Activated T-cell treated with anti-CD3 and anti-CD28 coated beads, Interleukin-2, amount 50 U/mL, for 24 hours (primary cell): ENCODE results near the gene ERVK3-1.
A peak's percentile ranks its signal among the peaks of the same experiment; 100 is the strongest.

Experiments
- DNase-seq: peaks from one replicate; pipeline ENCODE4 v3.0.0-alpha.2; 2020
- H3K27ac Mint-ChIP-seq: 2 replicates; pipeline ENCODE4 v1.8.0; 2020; ENCODE audit warnings: mild to moderate bottlenecking, mixed read lengths
- H3K27me3 Mint-ChIP-seq: 2 replicates; pipeline ENCODE4 v1.8.0; 2020; ENCODE audit warnings: mixed read lengths
- H3K36me3 Mint-ChIP-seq: 2 replicates; pipeline ENCODE4 v1.8.0; 2020; ENCODE audit warnings: low read depth, mixed read lengths
- H3K4me1 Mint-ChIP-seq: 2 replicates; pipeline ENCODE4 v1.8.0; 2020; ENCODE audit warnings: low read depth, mixed read lengths
- H3K4me3 Mint-ChIP-seq: 2 replicates; pipeline ENCODE4 v1.8.0; 2020; ENCODE audit warnings: mild to moderate bottlenecking, moderate library complexity, mixed read lengths
- H3K9me3 Mint-ChIP-seq: 2 replicates; pipeline ENCODE4 v1.8.0; 2020; ENCODE audit warnings: mixed read lengths

Gene ERVK3-1

GRCh38 chr19:58355908-58356765 is 51.0 kb downstream of the ERVK3-1 start:
- Mint-ChIP-seq H3K4me1 (peaks cover 25% of the 10 kb centered on the region), H3K27ac (no peak overlapping the region), H3K4me3 (peak overlapping the region; percentile 44), H3K36me3 (peaks cover 8% of the 10 kb centered on the region), H3K9me3 (no peaks in the 10 kb centered on the region), H3K27me3 (peaks cover 4% of the 10 kb centered on the region)
- peak; percentile 71 for DNase-seq

GRCh38 chr19:58356766-58357480 is 51.7 kb downstream of the ERVK3-1 start:
- Mint-ChIP-seq H3K9me3 (no peaks in the 10 kb centered on the region), H3K27ac (no peak overlapping the region), H3K4me1 (peaks cover 32% of the 10 kb centered on the region), H3K36me3 (peaks cover 5% of the 10 kb centered on the region), H3K4me3 (peak overlapping the region; percentile 44), H3K27me3 (peaks cover 4% of the 10 kb centered on the region)
- peak; percentile 44 for DNase-seq

GRCh38 chr19:58357481-58358145 is 52.4 kb downstream of the ERVK3-1 start:
- Mint-ChIP-seq H3K36me3 (peaks cover 5% of the 10 kb centered on the region), H3K4me1 (peaks cover 35% of the 10 kb centered on the region), H3K27me3 (peaks cover 4% of the 10 kb centered on the region), H3K4me3 (no peak overlapping the region), H3K27ac (no peak overlapping the region), H3K9me3 (no peaks in the 10 kb centered on the region)
- no peak for DNase-seq

GRCh38 chr19:58361900-58362271 is 56.7 kb downstream of the ERVK3-1 start:
- no peak for DNase-seq
- H3K4me3 Mint-ChIP-seq, result peak overlapping the region; percentile 94
- peaks cover 5% of the 10 kb centered on the region for H3K36me3 Mint-ChIP-seq

GRCh38 chr19:58362272-58362994 is 57.3 kb downstream of the ERVK3-1 start, which contains the start of gene ZNF497:
TSS of gene ZNF497 (minus strand) at chr19:58362751. CDS start at chr19:58357635, 5,116 bp downstream.
- peak within 1 kb of the TSS; percentile 94 for H3K4me3 Mint-ChIP-seq
- no peaks in the 10 kb centered on the region for H3K9me3 Mint-ChIP-seq
- H3K36me3 Mint-ChIP-seq, result peaks cover 5% of the 10 kb centered on the region
- H3K27me3 Mint-ChIP-seq, result no peaks in the 10 kb centered on the region
- DNase-seq, result peak; percentile 97
- H3K4me1 Mint-ChIP-seq, result peaks cover 19% of the 10 kb centered on the region
- peak within 1 kb of the TSS; percentile 96 for H3K27ac Mint-ChIP-seq

More at GRCh38 chr19:58361900-58362271, 56.7 kb downstream of the ERVK3-1 start:
- Mint-ChIP-seq H3K27ac (peak overlapping the region; percentile 96), H3K4me1 (peaks cover 22% of the 10 kb centered on the region), H3K9me3 (no peaks in the 10 kb centered on the region), H3K27me3 (no peaks in the 10 kb centered on the region)

GRCh38 chr19:58364146-58364545 is 59.0 kb downstream of the ERVK3-1 start:
- Mint-ChIP-seq H3K4me3 (no peak overlapping the region), H3K4me1 (peaks cover 15% of the 10 kb centered on the region), H3K9me3 (no peaks in the 10 kb centered on the region), H3K36me3 (peaks cover 5% of the 10 kb centered on the region), H3K27me3 (no peaks in the 10 kb centered on the region), H3K27ac (no peak overlapping the region)
- DNase-seq, result no peak
